SIG-M5 (cell line): Measurements from ENCODE around the gene ASIC3.

Experiments used
- DNase-seq: peaks from one replicate; lab custom pipeline; 2025; lab: John Stamatoyannopoulos, UW

ASIC3 gene

DNA sequence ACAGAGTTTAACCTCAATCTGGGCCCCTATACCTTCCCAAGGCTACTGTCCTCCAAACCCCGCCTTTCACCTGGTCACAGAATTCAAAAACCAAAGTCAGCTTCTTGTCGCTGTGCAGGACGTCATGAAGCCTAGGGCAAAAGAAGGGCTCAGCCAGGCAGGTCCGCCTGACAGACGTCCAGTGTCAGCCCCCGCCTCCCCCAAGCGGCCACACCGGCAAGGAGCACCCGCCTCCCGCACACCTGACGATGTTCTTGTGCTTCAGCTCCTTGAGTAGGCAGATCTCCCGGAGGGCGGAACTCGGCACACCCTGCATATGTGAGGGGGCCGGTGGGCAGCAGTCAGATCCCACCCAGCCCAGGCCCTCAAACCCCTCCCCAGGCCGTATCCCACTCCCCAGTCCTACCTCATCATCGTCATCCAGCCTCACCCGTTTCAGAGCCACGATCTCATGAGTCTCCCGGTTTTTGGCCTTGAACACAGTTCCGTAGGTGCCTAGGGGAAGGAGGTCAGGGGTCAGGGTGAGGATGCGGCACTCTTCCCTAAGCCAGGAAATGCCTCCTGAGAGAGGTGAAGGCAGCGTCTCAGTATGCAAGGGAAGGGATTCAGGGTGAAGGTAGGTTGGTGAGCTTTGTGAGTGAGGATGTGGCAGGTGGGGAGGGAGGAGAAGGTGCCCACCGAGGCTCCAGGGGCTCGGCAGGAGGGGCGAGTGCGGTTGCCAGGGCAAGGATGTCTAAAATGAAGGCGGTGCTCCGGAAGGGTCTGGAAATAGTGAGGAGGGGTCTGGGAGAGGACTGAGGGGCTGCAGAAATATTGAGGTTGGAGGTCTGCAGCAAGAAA, 8.6 kb downstream of the ASIC3 start:
- DNase-seq, result no peak

DNA sequence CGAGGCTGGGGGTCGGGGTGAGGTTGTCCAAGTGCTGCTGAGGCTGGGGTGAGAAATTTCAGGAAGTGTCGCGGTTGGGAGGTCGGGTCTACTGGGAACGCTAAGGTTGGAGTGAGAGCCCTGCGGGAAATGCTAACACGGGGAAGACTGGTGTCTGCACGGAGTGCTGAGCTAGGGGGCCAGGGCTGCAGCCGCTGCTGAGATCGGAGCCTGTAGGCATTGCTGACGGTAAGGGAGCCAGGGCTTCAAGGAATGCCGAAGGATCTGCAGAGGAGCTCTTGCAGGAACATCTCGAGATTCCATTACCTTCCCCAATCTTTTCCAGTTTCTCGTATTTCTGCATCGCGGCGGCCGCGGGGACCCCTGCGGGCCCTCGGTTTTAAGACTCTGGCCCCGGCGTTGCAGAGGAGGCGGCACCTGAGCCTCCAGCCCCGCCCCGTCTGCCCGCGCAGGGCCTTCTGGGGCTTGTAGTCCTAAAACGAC, 9.2 kb downstream of the ASIC3 start, which contains the start of gene CDK5:
CDK5 (minus strand) TSS at position 392 of the 483 bp plus-strand sequence; CDS start at position 343, 49 bp downstream.
- DNase-seq, result no peak

DNA sequence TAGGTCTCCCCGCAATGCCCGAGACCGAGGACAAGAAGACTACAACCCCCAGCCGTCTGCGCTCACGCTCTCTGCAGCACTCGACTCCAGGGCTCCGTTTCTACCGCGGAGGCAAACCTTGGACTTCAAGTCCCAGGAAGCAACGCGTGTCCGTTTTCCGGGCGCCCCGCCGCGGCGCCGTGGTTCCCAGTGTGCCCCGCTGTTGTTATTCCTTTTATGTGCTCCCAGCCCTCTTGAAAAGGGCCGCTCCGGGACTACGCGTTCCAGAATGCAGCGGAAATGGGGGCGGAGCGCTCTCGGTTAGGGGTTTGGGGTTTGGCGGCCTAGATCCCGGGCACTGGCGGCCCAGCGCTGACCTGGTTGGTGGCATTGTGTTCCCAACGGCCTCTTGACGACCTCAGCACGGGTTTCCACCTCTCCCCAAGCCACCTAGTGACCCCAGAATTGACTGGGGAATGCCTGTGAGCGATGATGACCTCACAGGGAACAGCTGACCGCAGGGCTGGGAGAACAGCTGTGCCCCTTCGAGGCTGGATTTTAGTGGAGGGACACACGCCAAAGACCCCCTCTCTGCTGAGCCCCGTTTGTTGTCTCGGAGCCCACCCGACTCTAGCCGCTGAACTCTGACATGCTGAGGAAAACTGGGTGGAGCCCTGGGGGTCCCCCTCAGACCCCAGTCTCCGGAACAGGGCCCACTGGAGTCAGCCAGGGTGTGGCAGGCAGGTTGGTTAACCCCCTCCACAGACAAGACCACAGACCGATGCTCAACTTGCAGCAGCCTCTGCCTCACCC, 9.9 kb downstream of the ASIC3 start:
- DNase-seq, result peak; percentile 98

GRCh38 chr7:151058781-151059366, 10.5 kb downstream of the ASIC3 start:
- no peak for DNase-seq

GRCh38 chr7:151059367-151060112, 11.2 kb downstream of the ASIC3 start, which contains the start of gene SLC4A2:
Gene SLC4A2, plus strand, starts transcription at chr7:151059589. Its CDS starts 2,399 bp downstream, at chr7:151061988.
- DNase-seq, result no peak

GRCh38 chr7:151060113-151060415, 11.7 kb downstream of the ASIC3 start:
- no peak for DNase-seq

GRCh38 chr7:151060416-151061212, 12.3 kb downstream of the ASIC3 start:
- no peak for DNase-seq

DNA sequence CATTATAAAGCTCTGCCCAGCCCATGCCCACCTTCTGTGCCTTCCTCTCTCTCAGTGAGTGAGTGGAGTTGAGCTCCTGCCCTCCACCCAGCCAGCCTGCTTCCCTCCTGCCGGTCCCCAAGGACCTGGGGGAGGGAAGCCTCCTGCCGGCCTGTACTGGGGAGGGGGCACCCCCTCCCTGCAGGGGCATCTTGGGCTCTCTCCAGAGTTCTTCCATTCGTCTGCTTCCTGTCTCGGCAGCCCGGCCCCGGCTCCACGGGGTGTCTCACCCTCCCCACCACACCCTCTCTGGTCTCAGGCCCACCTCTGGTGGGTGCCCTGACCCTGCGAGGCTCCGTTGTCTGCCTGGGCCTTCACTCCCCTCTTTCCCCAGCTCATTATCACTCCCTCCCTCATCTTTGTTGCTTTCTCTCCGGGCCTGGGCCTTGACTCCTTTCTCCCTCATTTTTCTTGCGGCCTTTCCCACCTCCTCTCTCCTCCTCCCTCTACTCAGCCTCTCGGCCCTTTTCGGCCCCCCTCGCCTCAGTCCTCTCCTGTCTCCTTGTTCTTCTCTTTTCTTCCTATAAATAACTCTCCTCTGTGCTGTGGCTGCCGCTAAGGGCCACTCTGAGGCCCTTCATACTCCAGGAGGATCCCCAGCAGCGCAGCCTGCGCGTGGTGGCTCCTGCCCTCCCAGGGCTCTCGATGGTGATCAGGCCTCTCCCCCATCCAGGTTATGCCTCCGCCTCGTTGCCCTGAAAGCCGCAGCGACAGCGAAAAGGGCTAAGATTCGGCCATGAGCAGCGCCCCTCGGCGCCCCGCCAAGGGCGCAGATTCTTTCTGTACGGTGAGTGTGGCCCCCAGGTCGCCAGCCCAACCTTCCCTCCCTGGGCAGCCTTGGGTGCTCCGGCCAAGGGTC, 13.1 kb downstream of the ASIC3 start:
- DNase-seq, result no peak

GRCh38 chr7:151062111-151062398, 13.7 kb downstream of the ASIC3 start:
- DNase-seq, result no peak

GRCh38 chr7:151062399-151063211, 14.3 kb downstream of the ASIC3 start:
- DNase-seq, result no peak

GRCh38 chr7:151063212-151063561, 14.9 kb downstream of the ASIC3 start:
- no peak for DNase-seq

DNA sequence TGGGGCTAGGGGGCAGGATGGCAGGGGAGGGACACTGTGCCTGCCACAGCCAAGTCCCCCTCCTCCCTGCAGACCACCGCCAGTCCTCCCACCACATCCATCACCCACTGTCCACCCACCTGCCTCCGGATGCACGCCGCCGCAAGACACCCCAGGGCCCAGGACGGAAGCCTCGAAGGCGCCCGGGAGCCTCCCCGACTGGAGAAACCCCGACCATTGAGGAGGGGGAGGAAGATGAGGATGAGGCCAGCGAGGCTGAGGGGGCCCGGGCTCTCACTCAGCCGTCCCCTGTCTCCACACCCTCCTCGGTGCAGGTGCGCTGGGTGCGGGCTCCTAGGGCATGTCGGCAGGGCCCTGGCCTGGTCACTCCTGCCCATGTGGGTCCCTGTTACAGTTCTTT, 16.1 kb downstream of the ASIC3 start:
- DNase-seq, result no peak

- no peak for DNase-seq
These were observed 16.7 kb downstream of the ASIC3 start for GRCh38 chr7:151064993-151065392.

- DNase-seq, result no peak
These were observed 17.2 kb downstream of the ASIC3 start for GRCh38 chr7:151065516-151065915.

DNA sequence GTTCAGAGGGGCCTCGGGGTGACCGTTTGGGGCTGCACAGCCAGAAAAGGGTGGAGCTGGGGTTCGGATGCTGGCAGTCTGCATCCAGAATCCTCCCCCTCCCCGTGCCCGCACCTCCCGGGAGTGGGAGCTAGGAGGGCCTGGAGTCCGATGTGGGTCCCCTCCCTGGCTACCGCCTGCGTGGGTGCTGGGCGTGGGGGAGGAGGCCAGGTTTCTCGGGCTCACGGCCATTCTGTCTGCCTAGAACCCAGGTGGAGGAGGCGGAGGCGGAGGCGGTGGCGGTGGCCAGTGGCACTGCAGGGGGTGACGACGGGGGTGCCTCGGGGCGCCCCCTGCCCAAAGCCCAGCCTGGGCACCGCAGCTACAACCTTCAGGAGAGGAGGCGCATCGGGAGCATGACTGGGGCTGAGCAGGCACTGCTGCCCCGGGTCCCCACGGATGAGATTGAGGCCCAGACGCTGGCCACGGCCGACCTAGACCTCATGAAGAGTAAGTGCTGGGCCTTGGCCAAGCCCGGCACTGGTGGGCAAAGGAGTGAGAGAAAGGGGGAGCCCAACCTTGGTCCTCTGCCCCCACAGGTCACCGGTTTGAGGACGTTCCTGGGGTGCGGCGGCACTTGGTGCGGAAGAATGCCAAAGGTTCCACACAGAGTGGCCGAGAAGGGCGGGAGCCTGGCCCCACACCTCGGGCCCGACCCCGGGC, 18.1 kb downstream of the ASIC3 start:
- no peak for DNase-seq

- DNase-seq, result no peak
These were observed 19.9 kb downstream of the ASIC3 start for GRCh38 chr7:151068069-151068773.

GRCh38 chr7:151069841-151070573, 21.7 kb downstream of the ASIC3 start:
- DNase-seq, result no peak

- DNase-seq, result no peak
These were observed 22.2 kb downstream of the ASIC3 start for GRCh38 chr7:151070574-151070960.
